Psoas muscle (tissue), 8 donors: ENCODE measurements around the gene CDH8. TPM values are rescaled to one million over a fixed set of nuclear protein-coding genes. Genes with fewer than 3 reads are reported as not detected.

ENCODE experiments used
- ATAC-seq, 4 donors: fragments of 200-7000 bp; cut with Tn5 transposase; one replicate each; pipeline ENCODE4 v1.9.1; 2020; ENCODE audit warnings: moderate library complexity in 3 of 4, mild to moderate bottlenecking in 2 of 4
- DNase-seq, 2 donors: peaks; one replicate each; pipeline ENCODE4 v3.0.0-alpha.2; 2020
- H3K27ac ChIP-seq: fragments of 200-600 bp; one replicate; pipeline ENCODE4 v1.8.0; 2022
- H3K27me3 ChIP-seq, 3 donors: fragments of 200-600 bp in 1 of 3; one replicate each; pipeline versions ENCODE4 v1.6.1 to v1.8.0; 2013 to 2022; ENCODE audit warnings: low read length in 2 of 3, mild to moderate bottlenecking in 2 of 3, moderate library complexity in 1 of 3; ENCODE audit not compliant: insufficient read depth in 3 of 3
- H3K36me3 ChIP-seq, 2 donors: fragments of 200-600 bp in 1 of 2; one replicate each; pipeline versions ENCODE4 v1.6.1 to v1.8.0; 2013 to 2022; ENCODE audit warnings: low read depth in 1 of 2, mild to moderate bottlenecking in 1 of 2, moderate library complexity in 1 of 2; ENCODE audit not compliant: insufficient read depth in 1 of 2
- H3K4me1 ChIP-seq: fragments of 200-600 bp; one replicate; pipeline ENCODE4 v1.8.0; 2022
- H3K4me3 ChIP-seq: fragments of 200-600 bp; one replicate; pipeline ENCODE4 v1.8.0; 2022; ENCODE audit warnings: mild to moderate bottlenecking
- H3K9me3 ChIP-seq: fragments of 200-600 bp; one replicate; pipeline ENCODE4 v1.8.0; 2022
- CTCF ChIP-seq: fragments of 200-600 bp; IDR thresholded peaks from one replicate; pipeline ENCODE4 v1.8.0; 2022; ENCODE audit warnings: antibody characterized with exemption
- WGBS, 3 donors: extraction: QIAGEN DNeasy Blood & Tissue Kit; methylation state at CpG; one replicate each; pipeline versions ENCODE4 v1.1.6 to v1.1.7; 2013; 5-methylcytosine and 5-hydroxymethylcytosine counted together
- intact Hi-C, 2 donors: fragments of 100-400 bp; cut with DNase I; formaldehyde crosslinking; loops; one replicate each; pipeline versions ENCODE4 v1.11.0 to v1.14.2; 2022
- polyA plus RNA-seq, 3 donors: library from polyadenylated mRNA; stranded (reverse); fragments of 200-250 nt; gene quantifications; one replicate each; pipeline ENCODE4 v1.2.3, GENCODE V29; 2013
- total RNA-seq, 4 donors: library from RNA; stranded (reverse); fragmentation: NEBNext Ultra II Directional in 2 of 4; extraction: Animal tissue kit (Norgen Biotek cat#: 25700) in 2 of 4; gene quantifications; one replicate each; pipeline versions ENCODE4 v1.2.1 to v1.2.4, GENCODE V29; 2021 to 2023
- donor health status: healthy with polysubstance abuse.
- donor health status: DM: no; HTN: no; CAD: no; lungs with moderate emphysema.
- donor health status: Bipolar disorder and iron deficiency.
- donor health status: healthy.
- donor health status: DM: yes; HTN: yes; CAD: no.
- donor health status: DM: no; HTN: no; CAD: no.
- donor health status: DM: no; HTN: no; CAD: no.
- donor health status: DM: yes; HTN: yes; CAD: no.

Gene CDH8
- total and polyA plus RNA-seq, 7 donors: 0.13 to 1.2 (median 0.58) TPM

- TF ChIP-seq CTCF: no peak
- DNase-seq (no peak), ATAC-seq (no peak)
- H3K4me1 ChIP-seq: no peaks in the 10 kb centered on the region
- H3K27me3 ChIP-seq: no peaks in the 10 kb centered on the region
- no peak overlapping the region for H3K27ac ChIP-seq
- intact Hi-C loops: no loop called here
- WGBS, 3 donors: 82 to 87% (median 84%) methylated on average over 7 of the region's 7 CpGs
- H3K36me3 ChIP-seq: no peaks in the 10 kb centered on the region
- H3K9me3 ChIP-seq: no peaks in the 10 kb centered on the region
- H3K4me3 ChIP-seq: no peak overlapping the region
These were observed 382.7 kb downstream of the CDH8 start for GRCh38 chr16:61653544-61653943.

- Histone ChIP-seq H3K4me1 (no peaks in the 10 kb centered on the region), H3K27ac (no peak overlapping the region), H3K9me3 (no peaks in the 10 kb centered on the region), H3K27me3 (no peaks in the 10 kb centered on the region), H3K36me3 (no peaks in the 10 kb centered on the region), H3K4me3 (no peak overlapping the region)
- ATAC-seq: no peak
- no peak for DNase-seq
- TF ChIP-seq CTCF: no peak
- intact Hi-C loops: no loop called here
These were observed 390.7 kb downstream of the CDH8 start for GRCh38 chr16:61645561-61645960.

- ATAC-seq: no peak
- no peak overlapping the region for H3K4me3 ChIP-seq
- no peaks in the 10 kb centered on the region for H3K9me3 ChIP-seq
- no peak for TF ChIP-seq CTCF
- no peaks in the 10 kb centered on the region for H3K36me3 ChIP-seq
- no peaks in the 10 kb centered on the region for H3K4me1 ChIP-seq
- DNase-seq: no peak
- no peak overlapping the region for H3K27ac ChIP-seq
- H3K27me3 ChIP-seq: no peaks in the 10 kb centered on the region
- 88 to 91% (median 90%) methylated on average over 3 of the region's 3 CpGs for WGBS, 3 donors
- intact Hi-C loops: no loop called here
These were observed 391.5 kb downstream of the CDH8 start for GRCh38 chr16:61644736-61645135.

GRCh38 chr16:61617219-61617783, 418.9 kb downstream of the CDH8 start:
- Histone ChIP-seq H3K27me3 (no peaks in the 10 kb centered on the region), H3K36me3 (no peaks in the 10 kb centered on the region), H3K4me1 (no peaks in the 10 kb centered on the region), H3K9me3 (no peaks in the 10 kb centered on the region), H3K4me3 (no peak overlapping the region), H3K27ac (no peak overlapping the region)
- DNase-seq: no peak
- WGBS, 3 donors: 41 to 59% (median 52%) methylated on average over 5 of the region's 5 CpGs
- intact Hi-C loops: no loop called here
- no peak for ATAC-seq
- no peak for TF ChIP-seq CTCF

GRCh38 chr16:61616088-61616487, 420.1 kb downstream of the CDH8 start:
- Histone ChIP-seq H3K9me3 (no peaks in the 10 kb centered on the region), H3K27ac (no peak overlapping the region), H3K36me3 (no peaks in the 10 kb centered on the region), H3K4me3 (no peak overlapping the region), H3K27me3 (no peaks in the 10 kb centered on the region), H3K4me1 (no peaks in the 10 kb centered on the region)
- no peak for DNase-seq
- TF ChIP-seq CTCF: no peak
- WGBS, 3 donors: 78 to 79% (median 78%) methylated on average over 2 of the region's 2 CpGs
- ATAC-seq: no peak
- intact Hi-C loops: no loop called here
